Lower lobe of right lung (tissue), 2 donors: ENCODE measurements around the gene IRF8. TPM values are rescaled to one million over a fixed set of nuclear protein-coding genes. Genes with fewer than 3 reads are reported as not detected.

Experiments used
- ATAC-seq, 2 donors: fragments of 200-7000 bp; cut with Tn5 transposase; one replicate each; pipeline ENCODE4 v1.9.1; 2020 to 2022; ENCODE audit warnings: mild to moderate bottlenecking in 2 of 2, moderate library complexity in 2 of 2
- DNase-seq: peaks from one replicate; pipeline ENCODE4 v3.0.0-alpha.2; 2020
- H3K27ac ChIP-seq: fragments of 200-600 bp; one replicate; pipeline ENCODE4 v1.8.0; 2022
- H3K27me3 ChIP-seq: fragments of 200-600 bp; one replicate; pipeline ENCODE4 v1.8.0; 2022; ENCODE audit warnings: low read depth
- H3K36me3 ChIP-seq: fragments of 200-600 bp; one replicate; pipeline ENCODE4 v1.8.0; 2022; ENCODE audit warnings: mild to moderate bottlenecking
- H3K4me1 ChIP-seq: fragments of 200-600 bp; one replicate; pipeline ENCODE4 v1.8.0; 2022
- H3K4me3 ChIP-seq: fragments of 200-600 bp; one replicate; pipeline ENCODE4 v1.8.0; 2022; ENCODE audit warnings: mild to moderate bottlenecking
- H3K9me3 ChIP-seq: fragments of 200-600 bp; one replicate; pipeline ENCODE4 v1.8.0; 2022
- intact Hi-C: fragments of 100-400 bp; cut with DNase I; formaldehyde crosslinking; loops from one replicate; pipeline ENCODE4 v1.11.0; 2022
- total RNA-seq: library from RNA; stranded (reverse); fragmentation: NEBNext Ultra II Directional; extraction: Animal tissue kit (Norgen Biotek cat#: 25700); gene quantifications from one replicate; pipeline ENCODE4 v1.2.1, GENCODE V29; 2021
- TF ChIP-seq, protein P1 (sequence below): fragments of 200-600 bp; IDR thresholded peaks from one replicate; pipeline ENCODE4 v1.8.0; 2022; ENCODE audit warnings: antibody characterized with exemption, mild to moderate bottlenecking
- donor health status: DM: no; HTN: yes; CAD: no; lungs with severe emphysema.

The IRF8 gene
- total RNA-seq, 1 donor from 2014 or later = 67.9 TPM

DNA sequence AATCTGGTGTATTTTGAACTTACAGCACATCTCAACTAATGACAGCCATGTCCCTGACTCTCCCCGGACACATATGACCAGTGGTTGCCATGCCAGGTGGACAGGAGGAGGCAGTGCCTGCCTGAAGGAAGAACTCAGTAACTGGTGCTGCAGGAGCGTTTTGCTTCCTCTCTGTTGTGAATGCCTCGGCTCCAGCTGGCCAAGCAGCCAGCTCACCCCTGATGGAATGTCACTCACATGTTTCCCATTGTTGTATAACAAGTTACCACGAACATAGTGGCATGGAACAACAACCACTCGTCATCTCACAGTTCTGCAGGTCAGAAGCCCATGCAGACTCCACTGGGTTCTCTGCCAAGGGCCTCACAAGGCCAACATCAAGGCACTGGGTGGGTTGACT lies 20.1 kb upstream of the IRF8 start:
- H3K27ac ChIP-seq = no peak overlapping the region
- H3K36me3 ChIP-seq = no peaks in the 10 kb centered on the region
- no peak for DNase-seq
- intact Hi-C loops = no loop called here
- no peak overlapping the region for H3K4me3 ChIP-seq
- peak; percentile 58 to 74 for ATAC-seq
- H3K9me3 ChIP-seq = no peaks in the 10 kb centered on the region
- H3K4me1 ChIP-seq = no peaks in the 10 kb centered on the region
- peaks cover 3% of the 10 kb centered on the region for H3K27me3 ChIP-seq
- TF ChIP-seq, protein P1, sequence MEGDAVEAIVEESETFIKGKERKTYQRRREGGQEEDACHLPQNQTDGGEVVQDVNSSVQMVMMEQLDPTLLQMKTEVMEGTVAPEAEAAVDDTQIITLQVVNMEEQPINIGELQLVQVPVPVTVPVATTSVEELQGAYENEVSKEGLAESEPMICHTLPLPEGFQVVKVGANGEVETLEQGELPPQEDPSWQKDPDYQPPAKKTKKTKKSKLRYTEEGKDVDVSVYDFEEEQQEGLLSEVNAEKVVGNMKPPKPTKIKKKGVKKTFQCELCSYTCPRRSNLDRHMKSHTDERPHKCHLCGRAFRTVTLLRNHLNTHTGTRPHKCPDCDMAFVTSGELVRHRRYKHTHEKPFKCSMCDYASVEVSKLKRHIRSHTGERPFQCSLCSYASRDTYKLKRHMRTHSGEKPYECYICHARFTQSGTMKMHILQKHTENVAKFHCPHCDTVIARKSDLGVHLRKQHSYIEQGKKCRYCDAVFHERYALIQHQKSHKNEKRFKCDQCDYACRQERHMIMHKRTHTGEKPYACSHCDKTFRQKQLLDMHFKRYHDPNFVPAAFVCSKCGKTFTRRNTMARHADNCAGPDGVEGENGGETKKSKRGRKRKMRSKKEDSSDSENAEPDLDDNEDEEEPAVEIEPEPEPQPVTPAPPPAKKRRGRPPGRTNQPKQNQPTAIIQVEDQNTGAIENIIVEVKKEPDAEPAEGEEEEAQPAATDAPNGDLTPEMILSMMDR = no peak

DNA sequence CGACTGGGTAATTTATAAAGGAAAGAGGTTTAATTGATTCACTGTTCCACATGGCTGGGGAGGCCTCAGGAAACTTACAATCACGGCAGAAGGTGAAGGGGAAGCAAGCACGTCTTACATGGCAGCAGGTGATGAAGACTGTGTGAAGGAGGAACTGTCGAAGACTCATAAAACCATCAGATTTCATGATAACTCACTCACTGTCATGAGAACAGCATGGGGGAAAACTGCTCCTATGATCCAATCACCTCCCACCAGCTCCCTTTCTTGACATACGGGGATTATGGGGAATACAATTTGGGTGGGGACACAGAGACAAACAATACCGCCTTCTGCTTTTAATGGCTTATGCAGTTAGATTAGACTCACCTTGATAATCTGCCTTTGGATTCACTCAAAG lies 19.4 kb upstream of the IRF8 start:
- ATAC-seq = no peak
- Histone ChIP-seq H3K9me3 (no peaks in the 10 kb centered on the region), H3K27ac (no peak overlapping the region), H3K4me3 (no peak overlapping the region), H3K27me3 (peaks cover 6% of the 10 kb centered on the region), H3K4me1 (no peaks in the 10 kb centered on the region), H3K36me3 (no peaks in the 10 kb centered on the region)
- DNase-seq = no peak
- intact Hi-C loops = no loop called here
- TF ChIP-seq, protein P1 = no peak

DNA sequence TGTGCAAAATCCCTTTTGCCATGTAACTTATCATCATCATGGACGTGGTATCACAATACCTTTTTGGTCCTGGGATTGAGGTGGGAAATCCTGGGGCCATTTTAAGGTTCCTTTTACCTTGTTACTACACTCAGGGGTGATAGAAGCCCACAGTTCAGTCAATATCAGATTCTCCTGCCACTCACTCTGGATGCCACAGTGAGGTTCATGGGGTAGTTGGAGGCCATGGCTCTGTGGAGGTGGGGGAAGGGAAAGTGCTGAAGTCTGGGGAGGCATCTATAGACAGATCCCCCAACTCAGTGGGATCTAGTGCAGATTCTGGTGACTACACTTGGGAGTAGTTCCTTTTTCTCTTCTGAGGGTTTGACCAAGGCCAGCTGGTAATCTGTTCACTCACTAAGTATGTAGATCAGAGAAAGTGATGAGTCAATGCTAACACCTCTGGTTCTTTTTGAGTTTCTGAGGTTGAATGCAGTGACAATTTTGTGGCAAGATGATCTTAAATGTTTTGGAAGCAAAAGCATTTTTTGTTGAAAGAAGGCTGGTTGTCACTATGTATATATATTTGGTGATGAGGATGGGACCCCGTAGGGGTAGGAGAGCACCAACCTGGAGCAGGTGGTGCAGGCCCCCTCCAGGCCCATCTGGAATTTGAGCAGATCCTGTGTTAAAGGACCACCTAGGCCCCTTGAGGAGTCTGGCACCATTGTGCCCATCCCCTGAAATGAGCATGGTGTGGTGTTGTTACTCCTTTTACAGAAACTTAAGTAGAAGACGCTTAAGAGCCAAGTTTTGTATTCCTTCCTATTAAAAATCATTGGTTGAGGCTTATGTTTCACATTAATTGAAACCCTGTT lies 18.8 kb upstream of the IRF8 start:
- DNase-seq = no peak
- intact Hi-C loops = no loop called here
- no peak overlapping the region for H3K27ac ChIP-seq
- H3K36me3 ChIP-seq = no peaks in the 10 kb centered on the region
- TF ChIP-seq, protein P1 = no peak
- no peaks in the 10 kb centered on the region for H3K9me3 ChIP-seq
- H3K4me1 ChIP-seq = no peaks in the 10 kb centered on the region
- peaks cover 12% of the 10 kb centered on the region for H3K27me3 ChIP-seq
- no peak overlapping the region for H3K4me3 ChIP-seq
- ATAC-seq = no peak

DNA sequence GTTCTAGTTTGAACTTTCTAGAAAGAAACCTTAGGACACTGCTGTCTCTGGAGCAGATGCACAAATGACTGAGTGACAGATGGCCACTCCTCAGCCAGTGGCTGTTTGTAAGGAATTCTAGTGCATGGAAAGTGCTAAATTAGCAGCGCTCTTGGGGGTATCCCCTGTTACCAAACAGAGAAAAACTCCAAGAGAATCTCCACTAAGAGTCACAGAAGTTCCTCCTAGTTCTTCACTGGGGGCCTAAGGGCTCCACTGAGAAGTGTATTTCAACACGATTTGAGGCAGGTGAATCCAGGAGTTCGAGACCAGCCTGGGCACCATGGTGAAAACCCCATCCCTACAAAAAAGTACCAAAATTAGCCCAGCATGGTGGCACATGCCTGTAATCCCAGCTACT lies 18.1 kb upstream of the IRF8 start:
- intact Hi-C loops = no loop called here

DNA sequence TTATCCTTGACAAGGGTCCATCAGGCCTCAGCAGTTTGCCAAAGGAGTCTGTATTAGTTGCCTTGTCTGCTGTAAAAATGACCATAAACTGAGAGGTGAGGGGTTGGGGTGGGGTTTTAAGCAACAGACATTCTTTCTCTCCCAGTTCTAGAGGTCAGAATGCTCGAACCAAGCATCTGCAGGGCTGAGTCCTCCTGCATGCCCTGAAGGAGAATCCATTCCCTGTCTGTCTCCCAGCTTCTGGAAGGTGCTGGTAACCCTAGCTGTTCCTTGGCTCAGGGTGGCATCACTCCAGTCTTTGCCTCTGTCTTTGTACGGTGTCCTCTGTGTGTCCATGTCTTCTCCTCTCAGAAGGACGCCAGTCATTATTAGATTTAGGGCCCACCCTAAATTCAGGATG lies 17.5 kb upstream of the IRF8 start:
- no peak for ATAC-seq
- peaks cover 13% of the 10 kb centered on the region for H3K27me3 ChIP-seq
- intact Hi-C loops = no loop called here
- TF ChIP-seq, protein P1 = no peak
- H3K4me1 ChIP-seq = no peaks in the 10 kb centered on the region
- H3K9me3 ChIP-seq = no peaks in the 10 kb centered on the region
- no peak overlapping the region for H3K4me3 ChIP-seq
- no peaks in the 10 kb centered on the region for H3K36me3 ChIP-seq
- no peak for DNase-seq
- no peak overlapping the region for H3K27ac ChIP-seq

More for the DNA sequence above, 18.1 kb upstream of the IRF8 start:
- Histone ChIP-seq H3K4me3 (no peak overlapping the region), H3K27me3 (peaks cover 13% of the 10 kb centered on the region), H3K36me3 (no peaks in the 10 kb centered on the region), H3K4me1 (no peaks in the 10 kb centered on the region), H3K9me3 (no peaks in the 10 kb centered on the region), H3K27ac (no peak overlapping the region)
- no peak for DNase-seq
- TF ChIP-seq, protein P1 = no peak
- ATAC-seq = no peak
